SIG-M5 treated with dmso at 0.1 percent for 504 hours (cell line): ENCODE measurements around the gene PSMB7.

Experiments used
- DNase-seq: peaks from one replicate; lab custom pipeline; 2025; ENCODE audit not compliant: unreplicated experiment; lab: John Stamatoyannopoulos, UW

PSMB7 gene

DNA sequence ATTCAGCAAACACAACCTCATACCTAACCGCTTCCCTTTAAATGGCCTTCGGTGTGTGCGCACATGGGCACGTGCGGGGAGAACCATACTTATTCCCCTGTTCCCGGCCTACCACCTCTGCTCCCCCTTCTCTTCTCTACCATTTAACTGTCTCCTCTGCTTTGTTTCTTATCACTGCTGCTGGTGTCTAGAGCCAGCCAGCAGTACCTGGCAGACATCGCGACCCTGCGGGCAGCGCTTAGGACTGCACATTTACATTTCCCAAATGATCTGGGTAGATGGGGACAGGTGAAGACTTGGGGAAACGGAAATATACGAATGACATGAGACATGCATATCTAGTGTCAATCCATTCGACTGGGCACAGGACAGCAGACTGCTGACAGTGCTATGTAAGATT lies 56.6 kb downstream of the PSMB7 start:
- no peak for DNase-seq

DNA sequence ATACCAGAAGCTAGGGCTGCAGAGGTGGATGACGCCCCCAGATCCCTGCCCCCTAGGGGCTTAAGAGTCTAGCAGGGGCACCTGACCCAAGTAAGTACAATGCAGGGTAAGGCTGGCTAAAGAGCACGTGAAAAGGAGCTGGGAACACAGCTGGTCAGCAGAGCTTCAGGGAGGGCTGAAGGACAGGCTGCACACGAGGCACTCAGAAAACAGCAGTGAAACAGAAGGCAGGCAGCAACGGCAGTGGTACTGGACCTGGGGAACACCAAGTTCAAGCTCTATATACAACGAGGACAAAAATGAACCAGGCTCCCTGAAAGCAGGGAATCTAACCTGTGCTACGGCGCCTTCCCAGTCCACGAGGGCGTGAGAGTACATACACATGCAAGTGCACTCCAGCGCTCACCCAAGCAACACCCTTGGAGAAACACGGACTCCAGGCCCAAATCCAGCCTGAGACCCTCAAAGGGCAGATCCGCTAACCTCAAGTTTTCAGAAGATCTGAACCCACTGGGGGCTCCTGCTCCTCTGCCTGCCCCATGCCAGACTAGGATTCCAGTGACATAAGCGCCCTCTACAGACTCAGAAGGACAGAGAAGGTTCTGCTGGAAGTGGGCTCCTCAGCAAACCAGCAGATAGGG lies 57.4 kb downstream of the PSMB7 start:
- DNase-seq: no peak

DNA sequence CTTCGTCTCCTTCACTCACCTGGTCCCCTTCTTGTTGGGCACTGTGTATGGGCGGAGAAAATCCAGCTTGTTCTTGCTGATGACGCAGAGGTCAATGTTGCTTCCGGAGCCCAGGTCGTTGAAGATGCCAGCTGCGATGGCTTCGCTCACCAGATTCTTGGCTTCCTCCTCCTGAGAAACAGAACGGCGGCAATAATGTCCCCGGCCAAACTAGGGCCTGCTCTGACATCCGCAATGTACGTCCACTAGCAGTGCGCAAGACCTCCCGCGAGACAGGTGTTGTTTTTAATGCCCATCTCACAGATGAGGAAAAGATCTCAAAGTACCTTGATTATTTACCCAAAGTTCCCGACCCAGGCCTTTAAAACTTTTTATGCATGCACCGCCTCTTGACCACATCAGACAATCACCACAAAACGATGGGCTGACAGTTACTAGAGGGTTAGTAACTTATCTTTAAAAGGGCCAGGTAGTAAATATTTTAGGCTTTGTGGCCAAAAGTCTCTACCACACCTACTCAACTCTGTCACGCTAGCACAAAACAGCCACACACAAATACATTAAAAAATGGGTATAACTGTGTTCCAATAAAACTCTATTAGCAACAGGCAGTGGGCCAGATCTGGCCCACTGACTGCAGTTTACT lies 58.4 kb downstream of the PSMB7 start:
- DNase-seq: no peak

DNA sequence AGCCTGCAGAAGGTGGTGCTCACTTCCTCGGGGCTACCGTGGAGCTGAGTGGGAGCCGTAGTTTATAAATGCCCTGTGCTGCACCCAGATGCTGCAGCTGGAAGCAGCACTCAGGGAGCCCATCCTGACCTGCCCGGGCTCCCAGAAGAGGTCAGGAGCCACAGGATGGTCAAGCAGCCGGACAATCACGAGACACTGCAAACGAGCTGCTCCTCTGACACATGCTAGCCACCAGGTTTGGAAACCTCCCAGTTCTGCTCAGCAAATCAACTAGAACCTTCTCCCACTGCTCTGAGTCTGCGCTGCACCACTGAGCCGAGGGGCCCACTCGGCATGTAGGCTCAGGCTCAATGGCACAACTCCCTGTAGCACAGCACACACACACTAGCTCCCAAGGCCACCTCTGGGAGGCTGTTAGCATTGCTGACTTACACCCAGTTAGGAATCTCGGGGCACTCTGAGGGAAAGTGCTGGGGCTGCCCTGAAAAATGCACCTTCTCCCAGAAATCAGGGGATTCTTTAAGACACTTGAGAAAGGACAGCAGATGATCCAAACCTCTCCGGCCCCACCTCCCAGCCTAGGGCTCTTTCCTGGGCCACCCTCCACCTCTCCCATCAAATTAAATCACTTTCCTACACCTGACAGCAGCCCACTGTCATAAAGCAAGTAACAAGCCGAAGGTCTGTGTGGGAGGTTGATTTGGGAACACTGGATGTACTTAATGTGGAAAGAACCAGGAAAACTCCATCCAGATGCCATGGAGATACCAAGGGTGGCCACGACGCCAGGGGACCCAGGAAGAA lies 59.1 kb downstream of the PSMB7 start:
- no peak for DNase-seq

DNA sequence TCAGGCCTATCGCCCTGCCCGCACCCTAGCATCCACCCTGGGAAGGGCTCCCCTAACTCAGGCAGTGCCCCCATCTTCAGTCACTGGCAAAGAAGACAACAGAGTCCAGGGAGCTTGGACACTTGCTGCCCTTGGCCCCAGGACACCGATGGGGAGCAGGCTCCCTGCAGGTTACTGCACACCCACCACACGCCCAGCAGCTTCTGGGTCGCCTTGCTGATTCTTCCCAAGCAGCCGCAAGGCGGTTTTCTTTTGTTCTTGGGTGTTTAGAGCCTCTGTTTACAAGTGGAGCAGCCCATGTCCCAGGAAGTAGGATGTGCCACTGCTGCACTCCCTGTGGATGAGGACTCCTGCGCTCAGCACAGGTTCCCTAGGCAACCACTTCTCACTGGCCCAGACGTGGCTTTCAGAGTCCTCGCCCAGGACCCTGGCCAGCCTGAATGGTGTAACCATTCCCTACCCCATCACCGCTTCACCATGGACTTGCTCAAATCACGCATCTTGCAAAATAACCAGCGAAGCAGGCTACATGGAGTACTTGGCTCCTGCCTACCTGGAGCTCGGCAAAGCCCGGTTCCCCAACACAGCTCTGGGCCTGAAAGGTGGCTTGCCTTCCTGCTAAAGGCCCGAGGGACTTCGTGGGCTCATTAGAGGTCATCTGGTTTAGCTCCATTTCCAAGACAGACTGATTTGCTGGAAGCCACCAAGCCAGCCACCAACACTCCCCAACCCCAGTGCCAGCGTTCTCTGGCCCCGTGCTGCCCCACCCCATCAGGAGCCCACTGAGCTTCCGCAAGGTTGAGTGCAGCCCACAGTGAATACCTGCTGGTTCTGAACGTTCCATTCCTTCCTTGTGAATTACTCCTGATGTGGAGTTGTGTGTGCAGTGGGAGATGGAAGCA lies 60.0 kb downstream of the PSMB7 start:
- DNase-seq: no peak

DNA sequence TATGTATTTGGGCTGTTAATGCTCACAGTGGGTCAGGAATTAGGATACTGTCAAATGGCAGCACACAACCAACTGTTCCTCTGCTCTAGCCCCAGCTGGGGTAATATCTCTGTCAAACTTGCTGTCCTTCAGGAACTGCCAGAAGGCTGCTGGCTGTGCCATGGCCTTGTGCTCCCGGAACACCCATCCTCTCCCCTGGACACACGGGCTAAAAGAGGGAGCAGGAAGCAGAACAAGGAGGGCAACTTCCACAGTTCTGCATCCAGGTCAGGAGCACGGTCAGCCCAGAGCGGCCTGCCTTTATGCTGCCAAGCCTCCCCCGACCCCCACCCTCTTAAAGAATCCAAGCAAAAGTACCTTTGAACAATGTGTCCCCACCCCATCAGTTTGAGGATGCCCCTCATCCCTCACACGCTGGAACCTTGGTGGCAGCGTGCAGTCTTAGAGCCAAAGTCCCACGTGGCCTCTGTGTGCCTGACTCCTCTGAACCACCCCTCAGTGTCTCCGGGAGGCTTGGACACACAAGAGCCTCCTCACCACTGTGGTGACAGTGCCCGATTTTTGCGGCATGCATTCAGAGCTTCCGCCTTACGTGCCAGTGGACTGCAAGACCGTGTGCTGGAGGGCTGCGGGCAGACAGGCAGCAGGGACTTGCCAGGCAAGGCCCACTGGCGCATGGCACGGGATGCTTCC lies 60.8 kb downstream of the PSMB7 start:
- no peak for DNase-seq

DNA sequence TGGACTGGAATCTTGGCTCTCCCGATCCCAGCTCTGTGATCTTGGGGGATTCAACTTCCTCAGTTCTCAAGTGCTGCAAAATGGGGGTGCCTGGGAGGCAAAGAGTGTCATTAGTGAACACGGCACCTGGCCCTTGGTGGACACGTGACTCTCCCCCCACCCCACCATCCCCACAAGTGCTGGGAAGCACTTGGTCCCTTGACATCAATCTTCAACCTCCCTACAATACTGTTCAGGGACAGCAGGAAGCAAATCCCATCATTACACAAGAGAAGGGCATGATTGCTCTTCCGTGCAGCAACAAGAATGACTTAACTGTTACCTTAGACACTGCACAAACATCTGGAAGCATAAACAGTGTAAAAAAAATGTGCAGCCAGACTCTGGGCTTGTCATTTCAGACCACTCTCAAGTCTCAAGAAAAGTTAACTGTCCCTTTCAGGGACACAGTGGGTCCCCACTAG lies 61.4 kb downstream of the PSMB7 start:
- no peak for DNase-seq

DNA sequence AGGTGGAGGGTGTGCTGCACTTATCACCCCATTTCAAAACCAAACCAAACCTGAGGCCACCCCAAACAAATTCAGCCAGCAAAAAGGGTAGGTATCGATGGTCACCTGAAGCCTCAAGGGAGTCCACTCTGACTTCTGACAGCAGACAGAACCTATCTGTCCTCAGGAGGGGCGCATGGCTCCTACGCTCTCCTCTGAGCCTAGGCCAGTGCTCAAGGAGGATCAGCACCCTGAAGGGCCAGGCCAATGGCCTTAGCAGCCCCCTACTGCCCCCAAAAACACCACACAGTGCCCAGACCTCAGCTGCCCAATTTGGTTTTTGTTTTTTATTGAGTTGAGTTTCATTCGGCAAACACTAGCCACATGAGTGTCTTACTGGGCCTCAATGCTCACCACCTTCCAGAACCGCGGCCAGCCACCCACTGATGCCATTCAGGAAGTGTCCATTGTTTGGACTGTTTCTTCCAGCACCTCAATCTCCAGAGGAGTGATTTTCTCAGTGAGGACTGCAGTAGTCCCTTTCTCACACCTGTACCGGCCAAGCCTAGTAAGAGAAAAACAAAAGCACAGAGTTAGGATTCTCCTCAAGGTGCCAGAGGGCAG lies 62.0 kb downstream of the PSMB7 start:
- no peak for DNase-seq

DNA sequence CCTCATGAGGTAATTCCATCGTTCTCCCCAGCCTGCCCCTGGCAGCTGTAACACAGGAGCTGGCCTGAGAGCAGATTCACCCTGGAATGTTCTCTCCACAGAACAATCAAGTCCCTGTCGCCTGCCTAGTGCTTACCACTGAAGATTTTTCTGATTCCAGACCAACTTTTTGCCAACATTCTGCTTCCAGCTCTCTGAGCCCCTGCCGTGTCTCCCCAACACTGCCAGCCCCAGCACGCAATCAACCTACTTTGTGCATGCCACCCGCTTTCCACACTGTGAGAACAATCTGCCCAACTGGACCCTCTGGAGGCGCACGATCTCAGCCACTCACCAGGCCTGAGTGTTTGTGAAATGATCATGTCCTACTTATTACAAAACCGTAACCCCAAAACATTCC lies 62.6 kb downstream of the PSMB7 start:
- no peak for DNase-seq

DNA sequence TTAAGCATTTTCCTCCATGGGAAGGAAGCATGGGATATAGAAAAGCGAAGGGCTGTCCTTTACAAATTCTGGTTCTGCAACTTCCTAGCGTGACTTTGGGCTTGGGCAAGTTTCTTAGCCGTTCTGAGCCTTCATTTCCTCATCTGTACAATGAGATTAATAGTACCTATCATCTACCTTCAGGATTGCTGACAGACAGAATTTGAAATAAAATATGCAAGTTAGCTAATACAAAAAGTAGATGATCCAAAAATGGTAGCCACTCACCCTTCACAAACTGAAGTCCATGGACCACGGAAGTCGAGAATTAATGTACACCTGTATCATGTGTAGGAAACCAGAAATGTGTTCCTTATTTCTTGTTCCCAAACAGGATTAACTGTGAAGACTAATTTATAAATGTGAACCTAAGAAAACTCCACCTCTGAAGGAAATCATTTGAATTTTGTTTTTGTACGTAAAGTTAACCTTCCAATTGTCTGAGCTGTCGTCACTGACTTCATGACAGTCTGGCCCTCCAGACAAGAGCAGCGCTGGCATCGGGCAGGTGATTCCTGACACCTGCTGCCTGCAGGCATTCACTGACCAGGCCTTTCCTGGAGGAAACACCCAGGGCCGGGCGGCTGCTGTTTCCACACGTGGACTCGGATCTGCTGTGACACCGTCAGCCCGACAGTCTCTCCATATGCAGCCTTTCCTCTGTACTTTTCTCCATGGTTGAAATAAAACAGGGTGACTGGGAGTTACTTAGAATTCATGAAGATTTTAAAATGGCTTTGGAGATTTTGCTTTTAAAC lies 63.4 kb downstream of the PSMB7 start:
- DNase-seq: no peak

DNA sequence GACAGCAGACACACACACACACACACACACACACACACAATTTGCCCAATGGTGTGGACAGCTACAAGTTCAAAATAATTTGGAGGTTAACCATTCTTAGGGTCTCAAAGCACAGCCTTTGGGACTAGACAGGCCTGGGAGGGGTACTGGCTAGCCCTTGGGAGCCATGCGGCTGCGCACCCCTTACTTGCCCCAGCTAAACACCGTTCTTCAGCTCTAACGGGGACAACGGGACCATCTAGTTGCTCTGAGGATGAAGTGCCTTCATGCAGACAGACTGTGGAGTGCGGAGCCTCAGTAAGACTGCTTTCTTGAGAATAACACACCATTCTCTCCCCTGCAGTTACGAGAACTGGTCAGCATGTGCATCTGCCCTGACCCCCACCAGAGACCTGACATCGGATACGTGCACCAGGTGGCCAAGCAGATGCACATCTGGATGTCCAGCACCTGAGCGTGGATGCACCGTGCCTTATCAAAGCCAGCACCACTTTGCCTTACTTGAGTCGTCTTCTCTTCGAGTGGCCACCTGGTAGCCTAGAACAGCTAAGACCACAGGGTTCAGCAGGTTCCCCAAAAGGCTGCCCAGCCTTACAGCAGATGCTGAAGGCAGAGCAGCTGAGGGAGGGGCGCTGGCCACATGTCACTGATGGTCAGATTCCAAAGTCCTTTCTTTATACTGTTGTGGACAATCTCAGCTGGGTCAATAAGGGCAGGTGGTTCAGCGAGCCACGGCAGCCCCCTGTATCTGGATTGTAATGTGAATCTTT lies 64.6 kb downstream of the PSMB7 start:
- no peak for DNase-seq

DNA sequence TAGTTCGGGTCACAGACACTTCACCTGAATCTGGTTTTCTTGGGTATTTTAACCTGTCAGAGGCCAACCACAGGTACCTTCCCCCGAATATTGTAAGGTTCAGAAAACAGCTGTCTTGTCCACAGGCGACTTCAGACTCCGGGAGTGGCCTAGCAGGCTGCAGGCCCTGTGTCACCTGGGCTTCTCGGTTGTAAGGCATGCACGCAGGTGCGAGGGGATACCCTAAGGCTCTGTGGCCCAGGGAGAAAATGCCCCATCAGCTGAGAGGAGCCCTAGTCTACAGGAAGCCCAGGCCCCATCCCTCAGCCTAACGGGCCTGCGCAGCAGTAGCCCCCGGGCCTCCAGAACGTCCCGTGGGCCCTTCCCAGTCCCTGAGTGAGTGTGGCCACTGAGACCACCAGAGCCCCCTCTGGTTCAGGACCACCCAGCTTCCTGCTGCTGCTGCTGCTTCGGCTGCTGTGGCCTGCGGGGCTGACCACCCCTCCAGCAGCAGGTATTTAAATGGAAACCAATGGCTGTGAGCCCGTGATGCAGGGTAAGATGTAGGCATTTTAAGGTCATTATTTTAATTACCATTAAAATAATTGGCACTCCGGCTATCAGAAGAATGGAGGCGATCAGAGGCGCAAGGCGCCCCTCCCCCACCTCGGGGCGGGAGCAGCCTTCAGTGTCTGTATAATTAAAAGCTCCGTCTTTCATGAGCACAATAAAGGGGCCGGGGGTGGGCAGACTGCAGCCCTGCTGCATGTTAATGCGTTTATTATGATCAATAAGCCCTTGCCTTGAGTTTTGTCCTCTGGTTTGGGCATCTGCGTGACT lies 65.4 kb downstream of the PSMB7 start:
- DNase-seq: no peak

DNA sequence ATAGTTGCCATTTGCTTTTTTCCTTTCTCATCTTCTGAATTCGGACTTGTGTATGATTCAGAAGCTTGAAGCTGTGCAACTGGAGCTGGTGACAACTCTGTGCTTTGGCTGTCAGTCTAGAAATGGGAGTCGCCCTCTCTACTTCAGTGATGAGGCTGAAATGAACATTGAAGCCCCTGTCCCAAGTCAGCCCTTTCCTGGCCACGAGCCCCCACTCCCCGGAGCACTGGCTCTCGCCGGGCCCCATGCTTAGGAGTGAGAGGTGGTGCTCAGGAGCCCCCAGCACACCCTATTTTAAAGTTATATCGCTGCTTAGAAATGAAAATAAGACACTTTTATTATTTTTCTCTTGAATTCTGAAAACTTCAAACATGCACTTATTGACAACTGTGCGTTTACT lies 66.0 kb downstream of the PSMB7 start:
- no peak for DNase-seq

DNA sequence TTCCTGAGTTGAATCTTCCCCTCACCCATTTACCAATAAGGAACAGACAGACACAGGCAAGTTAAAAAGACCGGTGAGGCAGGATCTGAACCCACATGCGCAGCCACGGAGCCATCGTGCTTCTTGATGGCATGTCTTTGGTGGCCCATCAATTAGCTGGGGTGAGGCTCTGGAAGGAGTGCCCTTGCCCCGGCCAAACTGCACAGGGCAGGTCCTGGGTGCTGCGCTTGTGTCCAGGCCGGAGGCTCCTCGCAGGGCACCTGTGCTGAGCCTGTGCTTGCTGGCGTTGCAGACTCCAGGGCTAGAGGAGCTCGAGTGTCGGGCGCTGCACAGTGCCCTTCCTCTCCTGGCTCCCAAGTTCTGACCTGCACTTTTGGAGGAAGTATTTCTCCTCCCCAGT lies 66.4 kb downstream of the PSMB7 start:
- no peak for DNase-seq

DNA sequence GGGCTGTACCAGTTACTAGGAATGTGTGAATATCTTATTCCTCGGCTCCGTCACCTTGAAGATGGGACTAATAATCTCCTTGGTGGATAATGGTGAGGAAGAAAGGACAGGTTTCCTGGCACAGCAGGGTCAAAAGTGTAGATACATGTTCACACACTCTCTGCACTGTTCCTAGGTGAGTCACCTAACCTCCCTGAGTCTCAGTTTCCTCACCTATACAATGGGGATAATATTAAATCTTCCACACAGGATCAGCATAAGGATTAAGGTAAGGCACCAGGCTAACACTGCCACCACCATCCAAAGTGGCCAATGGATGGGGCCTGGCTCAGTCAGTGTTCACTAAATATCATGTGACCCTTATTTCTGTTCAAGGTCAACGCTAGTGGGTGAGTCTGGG lies 66.9 kb downstream of the PSMB7 start:
- no peak for DNase-seq

DNA sequence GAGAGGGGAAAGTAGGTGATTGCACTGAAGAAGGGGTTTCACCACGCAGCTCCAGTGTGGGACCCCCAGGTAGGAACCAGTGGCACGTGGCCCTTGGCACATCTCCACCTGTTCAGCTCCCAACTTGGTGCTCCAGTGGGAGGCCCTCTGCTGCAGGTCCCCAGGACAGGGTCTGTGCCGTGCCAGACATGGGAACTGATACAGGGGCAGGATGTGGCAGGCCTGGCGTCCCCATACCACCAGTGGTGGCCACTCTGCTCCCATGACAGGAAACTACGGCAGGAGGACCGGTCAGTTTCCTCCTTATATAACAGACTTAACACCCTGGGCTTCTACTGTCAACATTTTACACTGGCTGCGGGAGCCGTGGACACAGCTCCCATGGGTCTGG lies 67.3 kb downstream of the PSMB7 start:
- DNase-seq: no peak

DNA sequence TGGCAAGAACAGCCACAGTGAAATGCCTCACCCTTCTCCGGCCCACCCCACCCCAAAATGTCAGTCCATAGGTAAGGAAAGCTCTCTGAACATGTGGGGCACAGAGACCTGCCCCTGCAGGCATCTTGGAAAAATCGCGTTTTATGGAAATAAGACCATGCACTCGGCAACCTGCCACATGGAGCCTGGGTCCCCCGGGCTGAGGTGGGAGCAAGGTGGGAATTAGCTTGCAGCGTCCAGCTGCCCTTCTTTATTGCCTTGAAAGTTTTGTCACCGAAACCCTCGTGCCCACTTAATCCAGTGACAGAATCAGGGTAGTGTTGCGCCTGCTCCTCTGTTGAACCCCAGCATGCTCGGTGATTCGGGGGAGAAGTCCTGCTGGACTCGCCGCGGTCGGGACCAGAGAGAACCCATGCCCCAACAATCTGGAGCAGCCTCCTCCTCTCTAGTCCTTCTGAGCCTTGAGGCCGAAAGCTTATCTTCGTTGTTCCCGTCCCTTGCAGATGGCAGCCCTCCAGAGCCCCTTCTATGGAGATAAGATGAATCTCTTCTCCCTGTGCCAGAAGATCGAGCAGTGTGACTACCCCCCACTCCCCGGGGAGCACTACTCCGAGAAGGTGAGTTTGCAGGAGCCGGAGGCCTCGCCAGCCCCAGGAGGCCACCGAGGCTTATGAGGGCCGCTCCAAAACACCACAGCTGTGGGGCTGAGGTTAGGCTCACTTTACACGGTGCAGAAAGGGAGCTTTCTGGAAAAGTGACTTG lies 67.9 kb downstream of the PSMB7 start:
- no peak for DNase-seq
